Chondrocyte (in vitro differentiated cells): ENCODE data around the gene TMEM178B. TPM values are rescaled to one million over a fixed set of nuclear protein-coding genes. Genes with fewer than 3 reads are reported as not detected.
"Not testable (repeated sequence)": the region's sequence is repeated elsewhere in the genome, so short reads cannot be mapped to it uniquely, and the experiment has no call there.

ENCODE experiments used
- DNase-seq: peaks from one replicate; pipeline ENCODE4 v3.0.0; 2021; ENCODE audit warnings: mixed read lengths, low spot score
- H3K27ac Mint-ChIP-seq: one replicate; pipeline ENCODE4 v1.8.0; 2021; ENCODE audit warnings: mild to moderate bottlenecking, moderate library complexity, mixed read lengths; ENCODE audit not compliant: unreplicated experiment
- H3K27me3 Mint-ChIP-seq: 2 replicates; pipeline ENCODE4 v1.8.0; 2021; ENCODE audit warnings: low read depth, mixed read lengths
- H3K36me3 Mint-ChIP-seq: 2 replicates; pipeline ENCODE4 v1.8.0; 2021; ENCODE audit warnings: low read depth, mixed read lengths
- H3K4me1 Mint-ChIP-seq: 2 replicates; pipeline ENCODE4 v1.8.0; 2021; ENCODE audit warnings: low read depth, mild to moderate bottlenecking, mixed read lengths
- H3K4me3 Mint-ChIP-seq: one replicate; pipeline ENCODE4 v1.8.0; 2021; ENCODE audit warnings: mild to moderate bottlenecking, moderate library complexity, mixed read lengths; ENCODE audit not compliant: unreplicated experiment
- H3K9me3 Mint-ChIP-seq: 2 replicates; pipeline ENCODE4 v1.8.0; 2021; ENCODE audit warnings: low read depth, mixed read lengths
- CTCF ChIP-seq: fragments of 200-600 bp; sonication (generic); IDR thresholded peaks from 2 replicates; pipeline ENCODE4 v1.5.0; 2021; ENCODE audit warnings: antibody characterized with exemption, mild to moderate bottlenecking, moderate library complexity
- total RNA-seq: library from RNA; stranded (reverse); gene quantifications from 3 replicates; pipeline ENCODE4 v1.2.1, GENCODE V29; 2021

Gene TMEM178B
- total RNA-seq, 1 donor from 2014 or later: 0.92 TPM

- TF ChIP-seq CTCF: no peak
- Mint-ChIP-seq H3K27ac (no peak overlapping the region), H3K9me3 (no peaks in the 10 kb centered on the region), H3K4me3 (no peak overlapping the region), H3K4me1 (peaks cover 19% of the 10 kb centered on the region), H3K36me3 (no peaks in the 10 kb centered on the region), H3K27me3 (peaks cover 13% of the 10 kb centered on the region)
- DNase-seq: no peak
Measured at GRCh38 chr7:141076377-141076776, 2.5 kb downstream of the TMEM178B start.

- H3K9me3 Mint-ChIP-seq: no peaks in the 10 kb centered on the region
- H3K27ac Mint-ChIP-seq: no peak overlapping the region
- no peak overlapping the region for H3K4me3 Mint-ChIP-seq
- DNase-seq: no peak
- peaks cover 2% of the 10 kb centered on the region for H3K4me1 Mint-ChIP-seq
- peaks cover 7% of the 10 kb centered on the region for H3K27me3 Mint-ChIP-seq
- no peak for TF ChIP-seq CTCF
- no peaks in the 10 kb centered on the region for H3K36me3 Mint-ChIP-seq
Measured at GRCh38 chr7:141079219-141079618, 5.4 kb downstream of the TMEM178B start.

- not testable (repeated sequence) for H3K4me3 Mint-ChIP-seq, H3K9me3 Mint-ChIP-seq
Measured at GRCh38 chr7:141089490-141089889, 15.6 kb downstream of the TMEM178B start.

GRCh38 chr7:141094336-141095070, 20.6 kb downstream of the TMEM178B start:
- no peak for DNase-seq
- Mint-ChIP-seq H3K4me1 (no peaks in the 10 kb centered on the region), H3K4me3 (no peak overlapping the region), H3K36me3 (no peaks in the 10 kb centered on the region), H3K9me3 (no peaks in the 10 kb centered on the region), H3K27me3 (peaks cover 2% of the 10 kb centered on the region), H3K27ac (no peak overlapping the region)
- TF ChIP-seq CTCF: no peak

More at GRCh38 chr7:141089490-141089889, 15.6 kb downstream of the TMEM178B start:
- H3K27ac Mint-ChIP-seq, H3K27me3 Mint-ChIP-seq, H3K36me3 Mint-ChIP-seq, DNase-seq, H3K4me1 Mint-ChIP-seq: not testable (repeated sequence)

GRCh38 chr7:141097430-141097829, 23.6 kb downstream of the TMEM178B start:
- Mint-ChIP-seq H3K4me3 (no peak overlapping the region), H3K27ac (no peak overlapping the region), H3K27me3 (peaks cover 2% of the 10 kb centered on the region), H3K36me3 (no peaks in the 10 kb centered on the region), H3K4me1 (no peaks in the 10 kb centered on the region), H3K9me3 (no peaks in the 10 kb centered on the region)
- no peak for DNase-seq
- TF ChIP-seq CTCF: no peak

- no peak overlapping the region for H3K4me3 Mint-ChIP-seq
- H3K27ac Mint-ChIP-seq: no peak overlapping the region
- H3K27me3 Mint-ChIP-seq: peaks cover 1% of the 10 kb centered on the region
- H3K36me3 Mint-ChIP-seq: no peaks in the 10 kb centered on the region
- no peak for DNase-seq
- no peaks in the 10 kb centered on the region for H3K9me3 Mint-ChIP-seq
- no peak for TF ChIP-seq CTCF
- H3K4me1 Mint-ChIP-seq: no peaks in the 10 kb centered on the region
Measured at GRCh38 chr7:141102436-141102835, 28.6 kb downstream of the TMEM178B start.
